Tibial nerve (tissue), 4 donors: ENCODE results near the gene NKD1. TPM values are rescaled to one million over a fixed set of nuclear protein-coding genes. Genes with fewer than 3 reads are reported as not detected.

Experiments used
- DNase-seq, 2 donors: peaks; one replicate each; pipeline ENCODE4 v3.0.0-alpha.2; 2019; ENCODE audit warnings: low spot score in 2 of 2
- H3K27ac ChIP-seq, 4 donors: fragments of 200-600 bp; sonication (generic) in 3 of 4; one replicate each; pipeline ENCODE4 v1.5.1; 2017 to 2019; ENCODE audit warnings: mild to moderate bottlenecking in 1 of 4
- H3K27me3 ChIP-seq, 2 donors: fragments of 200-600 bp; sonication (generic) in 1 of 2; one replicate each; pipeline versions ENCODE4 v1.5.1 to v1.6.0; 2017 to 2019
- H3K36me3 ChIP-seq, 3 donors: fragments of 200-600 bp; sonication (generic); one replicate each; pipeline ENCODE4 v1.5.1; 2018 to 2019
- H3K4me1 ChIP-seq, 4 donors: fragments of 200-600 bp; sonication (generic) in 3 of 4; one replicate each; pipeline ENCODE4 v1.5.1; 2017 to 2019
- H3K4me3 ChIP-seq, 4 donors: fragments of 200-600 bp; sonication (generic) in 3 of 4; one replicate each; pipeline ENCODE4 v1.5.1; 2017 to 2019; ENCODE audit warnings: mild to moderate bottlenecking in 1 of 4, moderate library complexity in 1 of 4
- H3K9me3 ChIP-seq, 4 donors: fragments of 200-600 bp; sonication (generic) in 3 of 4; one replicate each; pipeline ENCODE4 v1.5.1; 2017 to 2019
- EP300 ChIP-seq, 2 donors: sonication (generic); formaldehyde crosslinking; IDR thresholded peaks; one replicate each; pipeline ENCODE4 v1.6.1; 2017; ENCODE audit warnings: antibody characterized with exemption in 2 of 2, mild to moderate bottlenecking in 1 of 2
- POLR2A ChIP-seq, 2 donors: fragments of 450-650 bp; IDR thresholded peaks; one replicate each; pipeline ENCODE4 v1.6.1; 2017; ENCODE audit warnings: antibody characterized with exemption in 2 of 2, mild to moderate bottlenecking in 2 of 2, moderate library complexity in 2 of 2
- WGBS, 2 donors: methylation state at CpG; one replicate each; pipeline ENCODE4 v1.1.5; 2018; 5-methylcytosine and 5-hydroxymethylcytosine counted together
- total RNA-seq, 4 donors: library from RNA; depleted of rRNA; stranded (reverse); fragments of >200 nt; gene quantifications; one replicate each; pipeline ENCODE4 v1.1.0, GENCODE V29; 2016
- TF ChIP-seq, protein P1 (sequence below), 5 experiments: fragments of 200-600 bp in 3 of 5; fragments of 450-650 bp in 2 of 5; sonication (generic) in 3 of 5; IDR thresholded peaks; one replicate each; pipeline ENCODE4 v1.5.1; 2016 to 2019; ENCODE audit warnings: antibody characterized with exemption in 5 of 5, mild to moderate bottlenecking in 3 of 5, moderate library complexity in 2 of 5

NKD1 gene
- total RNA-seq, 4 donors from 2014 or later, result 20.1 to 92.4 (median 43.1) TPM

GRCh38 chr16:50680556-50680893 is 132.3 kb downstream of the NKD1 start:
- peak overlapping the region in 2 of 4 donors; percentile 26 to 86 for H3K27ac ChIP-seq
- peak overlapping the region in 2 of 4 donors; percentile 37 to 51 for H3K4me3 ChIP-seq
- no peaks in the 10 kb centered on the region for H3K36me3 ChIP-seq
- peaks cover 0 to 15% (median 0%) of the 10 kb centered on the region in 4 donors for H3K4me1 ChIP-seq
- no peaks in the 10 kb centered on the region for H3K27me3 ChIP-seq
- 76 to 87% methylated on average over 3 of the region's 3 CpGs for WGBS, 2 donors
- no peaks in the 10 kb centered on the region for H3K9me3 ChIP-seq
- TF ChIP-seq, protein P1, sequence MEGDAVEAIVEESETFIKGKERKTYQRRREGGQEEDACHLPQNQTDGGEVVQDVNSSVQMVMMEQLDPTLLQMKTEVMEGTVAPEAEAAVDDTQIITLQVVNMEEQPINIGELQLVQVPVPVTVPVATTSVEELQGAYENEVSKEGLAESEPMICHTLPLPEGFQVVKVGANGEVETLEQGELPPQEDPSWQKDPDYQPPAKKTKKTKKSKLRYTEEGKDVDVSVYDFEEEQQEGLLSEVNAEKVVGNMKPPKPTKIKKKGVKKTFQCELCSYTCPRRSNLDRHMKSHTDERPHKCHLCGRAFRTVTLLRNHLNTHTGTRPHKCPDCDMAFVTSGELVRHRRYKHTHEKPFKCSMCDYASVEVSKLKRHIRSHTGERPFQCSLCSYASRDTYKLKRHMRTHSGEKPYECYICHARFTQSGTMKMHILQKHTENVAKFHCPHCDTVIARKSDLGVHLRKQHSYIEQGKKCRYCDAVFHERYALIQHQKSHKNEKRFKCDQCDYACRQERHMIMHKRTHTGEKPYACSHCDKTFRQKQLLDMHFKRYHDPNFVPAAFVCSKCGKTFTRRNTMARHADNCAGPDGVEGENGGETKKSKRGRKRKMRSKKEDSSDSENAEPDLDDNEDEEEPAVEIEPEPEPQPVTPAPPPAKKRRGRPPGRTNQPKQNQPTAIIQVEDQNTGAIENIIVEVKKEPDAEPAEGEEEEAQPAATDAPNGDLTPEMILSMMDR (IDR thresholded peaks at IDR 0.05), result no peak
- no peak for TF ChIP-seq POLR2A (IDR thresholded peaks at IDR 0.05)
- TF ChIP-seq EP300 (IDR thresholded peaks at IDR 0.05), result no peak
- no peak for DNase-seq

DNA sequence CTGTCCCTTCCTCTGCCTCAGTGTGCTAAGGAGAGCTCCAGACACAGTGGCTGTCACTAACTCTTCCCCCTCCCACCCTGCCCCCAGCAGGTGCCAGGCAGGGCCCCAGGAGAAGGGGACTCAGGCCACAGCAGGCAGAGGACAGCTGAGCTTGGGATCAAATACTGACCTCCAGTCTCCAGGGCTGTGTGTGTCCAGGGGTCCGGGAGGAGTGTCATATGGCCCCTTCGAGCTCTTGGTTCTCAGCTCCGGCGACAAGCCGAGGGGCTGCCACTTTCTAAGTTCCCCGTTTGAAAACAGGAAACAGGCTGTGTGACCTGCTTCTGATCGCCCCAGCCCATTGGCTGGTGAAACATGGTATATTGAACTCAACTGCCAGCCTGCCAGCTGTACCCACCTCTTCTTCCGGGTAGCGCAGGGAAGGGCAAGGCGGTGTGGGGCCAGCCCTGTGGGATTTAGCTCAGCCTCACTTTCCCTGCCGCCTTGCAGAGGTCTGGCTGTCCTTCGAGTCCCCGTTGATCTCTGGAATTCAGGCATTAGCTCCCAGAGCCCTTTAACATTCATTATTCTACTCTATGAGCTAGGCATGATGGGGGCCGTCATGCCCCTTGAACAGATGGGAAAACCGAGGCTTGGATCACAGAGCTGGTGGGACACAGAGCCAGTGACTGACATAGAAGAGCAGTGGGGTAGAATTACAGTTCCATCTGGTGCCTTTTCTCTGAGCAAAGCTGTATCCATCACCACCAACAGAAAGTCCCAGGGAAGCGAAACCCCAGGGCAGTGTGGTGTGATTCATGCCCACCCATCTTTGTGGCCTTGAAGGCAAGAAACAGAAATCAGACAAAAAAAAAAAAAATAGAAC is 133.1 kb downstream of the NKD1 start, which contains the start of gene SNX20:
Gene SNX20, minus strand, starts transcription at position 292 of the 865 bp plus-strand sequence. CDS start 3,786 bp downstream, outside the sequence.
- no peaks in the 10 kb centered on the region for H3K27me3 ChIP-seq
- peak within 1 kb of the TSS in 2 of 4 donors; percentile 26 to 86 for H3K27ac ChIP-seq
- H3K36me3 ChIP-seq, result no peaks in the 10 kb centered on the region
- peaks cover 0 to 18% (median 0%) of the 10 kb centered on the region in 4 donors for H3K4me1 ChIP-seq
- TF ChIP-seq, protein P1 (IDR thresholded peaks at IDR 0.05), result no peak
- TF ChIP-seq EP300 (IDR thresholded peaks at IDR 0.05) (no peak), POLR2A (IDR thresholded peaks at IDR 0.05) (no peak)
- DNase-seq, result no peak
- WGBS, 2 donors, result 69 to 74% methylated on average over 16 of the region's 16 CpGs
- H3K4me3 ChIP-seq, result peak within 1 kb of the TSS in 3 of 4 donors; percentile 25 to 51 (median 37)
- H3K9me3 ChIP-seq, result no peaks in the 10 kb centered on the region

GRCh38 chr16:50683689-50684374 is 135.6 kb downstream of the NKD1 start:
- no peak overlapping the region for H3K4me3 ChIP-seq
- H3K27me3 ChIP-seq, result no peaks in the 10 kb centered on the region
- peaks cover 0 to 18% (median 2%) of the 10 kb centered on the region in 4 donors for H3K4me1 ChIP-seq
- H3K36me3 ChIP-seq, result no peaks in the 10 kb centered on the region
- TF ChIP-seq EP300 (IDR thresholded peaks at IDR 0.05) (no peak), POLR2A (IDR thresholded peaks at IDR 0.05) (no peak)
- TF ChIP-seq, protein P1 (IDR thresholded peaks at IDR 0.05), result no peak
- DNase-seq, result no peak
- H3K27ac ChIP-seq, result peak overlapping the region in 1 of 4 donors; percentile 26
- no peaks in the 10 kb centered on the region for H3K9me3 ChIP-seq
- WGBS, 2 donors, result 77 to 82% methylated on average over 13 to 14 of the region's 14 CpGs

- Histone ChIP-seq H3K4me1 (peaks cover 0 to 18% (median 2%) of the 10 kb centered on the region in 4 donors), H3K9me3 (no peaks in the 10 kb centered on the region), H3K27me3 (no peaks in the 10 kb centered on the region), H3K36me3 (no peaks in the 10 kb centered on the region), H3K4me3 (no peak overlapping the region), H3K27ac (no peak overlapping the region)
- WGBS, 2 donors, result 82% methylated on average over 11 of the region's 11 CpGs
- TF ChIP-seq EP300 (IDR thresholded peaks at IDR 0.05) (no peak), POLR2A (IDR thresholded peaks at IDR 0.05) (no peak)
- TF ChIP-seq, protein P1 (IDR thresholded peaks at IDR 0.05), result no peak
- no peak for DNase-seq
Measured at GRCh38 chr16:50684823-50685461, 136.7 kb downstream of the NKD1 start.
